IMR-90 (cell line): ENCODE results near the gene OR7D2. TPM values are rescaled to one million over a fixed set of nuclear protein-coding genes. Genes with fewer than 3 reads are reported as not detected.

Source experiments
- ATAC-seq: fragments of 200-7000 bp; cut with Tn5 transposase; 2 replicates; pipeline ENCODE4 v1.9.1; 2020; ENCODE audit warnings: low read depth, mild to moderate bottlenecking, moderate library complexity
- BruUV-seq: library from RNA; stranded (reverse); fragments of 400-500 nt; replicated peaks from 2 replicates; lab custom pipeline; 2021; lab: Mats Ljungman, UMichigan
- CTCF ChIA-PET: fragments of 300-600 bp; formaldehyde crosslinking; extraction: SDS; loops from one replicate; lab custom pipeline; 2021; ENCODE audit warnings: antibody characterized with exemption; lab: Yijun Ruan, JAX
- POLR2A ChIA-PET: fragments of 300-600 bp; sonication (Branson Sonifier 250); formaldehyde crosslinking; loops from one replicate; lab custom pipeline; 2022; ENCODE audit warnings: antibody characterized with exemption; ENCODE audit not compliant: unreplicated experiment; lab: Charles Lee
- DNase-seq: peaks from one replicate; pipeline ENCODE4 v3.0.0; 2013
- H2AFZ ChIP-seq: replicated peaks from 2 replicates; pipeline ENCODE3; 2013; ENCODE audit warnings: low read length, mild to moderate bottlenecking; ENCODE audit not compliant: poor library complexity
- H2AK5ac ChIP-seq: 2 replicates; pipeline ENCODE4 v1.6.1; 2013; ENCODE audit warnings: low read depth, low read length, inconsistent platforms
- H2AK9ac ChIP-seq: replicated peaks from 2 replicates; pipeline ENCODE3; 2013; ENCODE audit warnings: mild to moderate bottlenecking, low read depth, low read length, moderate library complexity; ENCODE audit not compliant: poor library complexity
- H2BK120ac ChIP-seq: 2 replicates; pipeline ENCODE4 v1.6.1; 2013; ENCODE audit warnings: low read depth, low read length, inconsistent platforms
- H2BK15ac ChIP-seq: 3 replicates; pipeline ENCODE4 v1.6.1; 2013; ENCODE audit warnings: low read depth, low read length, inconsistent platforms
- H2BK20ac ChIP-seq: 2 replicates; pipeline ENCODE4 v1.6.1; 2013; ENCODE audit warnings: low read depth, mild to moderate bottlenecking, inconsistent platforms, low read length, moderate library complexity
- H2BK5ac ChIP-seq: 2 replicates; pipeline ENCODE4 v1.6.1; 2013; ENCODE audit warnings: mild to moderate bottlenecking, low read depth, low read length, inconsistent platforms; ENCODE audit not compliant: poor library complexity, severe bottlenecking
- H3K14ac ChIP-seq: replicated peaks from 2 replicates; pipeline ENCODE4 v1.6.1; 2013; ENCODE audit warnings: low read depth, low read length, inconsistent platforms
- H3K18ac ChIP-seq: 2 replicates; pipeline ENCODE4 v1.6.1; 2013; ENCODE audit warnings: low read depth, low read length, control low read depth
- H3K23ac ChIP-seq: 2 replicates; pipeline ENCODE4 v1.6.1; 2013; ENCODE audit warnings: low read depth, low read length, inconsistent platforms
- H3K27ac ChIP-seq: 2 replicates; pipeline ENCODE4 v1.5.1; 2013; ENCODE audit warnings: mild to moderate bottlenecking, control low read depth, low read length; ENCODE audit not compliant: insufficient read depth
- H3K27me3 ChIP-seq: 2 replicates; pipeline ENCODE4 v1.6.1; 2013; ENCODE audit warnings: low read length; ENCODE audit not compliant: control insufficient read depth, insufficient read depth
- H3K36me3 ChIP-seq: 2 replicates; pipeline ENCODE4 v1.6.1; 2013; ENCODE audit warnings: low read length, mixed read lengths; ENCODE audit not compliant: control insufficient read depth, insufficient read depth
- H3K4ac ChIP-seq: 2 replicates; pipeline ENCODE4 v1.6.1; 2013; ENCODE audit warnings: low read depth, low read length, inconsistent platforms
- H3K4me1 ChIP-seq: 2 replicates; pipeline ENCODE4 v1.6.1; 2013; ENCODE audit warnings: low read length, mixed read lengths; ENCODE audit not compliant: control insufficient read depth, insufficient read depth
- H3K4me2 ChIP-seq: 2 replicates; pipeline ENCODE4 v1.6.1; 2013; ENCODE audit warnings: low read depth, mild to moderate bottlenecking, control low read depth, low read length, moderate library complexity
- H3K4me3 ChIP-seq: 2 replicates; pipeline ENCODE4 v1.5.1; 2013; ENCODE audit warnings: low read depth, mild to moderate bottlenecking, control low read depth, low read length, moderate library complexity; ENCODE audit not compliant: insufficient read depth
- H3K56ac ChIP-seq: 2 replicates; pipeline ENCODE4 v1.6.1; 2013; ENCODE audit warnings: low read length, inconsistent platforms; ENCODE audit not compliant: insufficient read depth; ENCODE audit errors: extremely low read depth
- H3K79me1 ChIP-seq, 2 experiments: 2 replicates each; pipeline ENCODE4 v1.6.1; 2013; ENCODE audit warnings: low read length in 2 of 2, inconsistent platforms in 1 of 2, low read depth in 1 of 2
- H3K9ac ChIP-seq: 2 replicates; pipeline ENCODE4 v1.6.1; 2013; ENCODE audit warnings: low read depth, low read length, control low read depth
- H3K9me1 ChIP-seq: 2 replicates; pipeline ENCODE4 v1.6.1; 2013; ENCODE audit warnings: low read length, inconsistent platforms; ENCODE audit not compliant: insufficient read depth
- H3K9me3 ChIP-seq: 2 replicates; pipeline ENCODE4 v1.6.1; 2013; ENCODE audit warnings: low read length; ENCODE audit not compliant: control insufficient read depth, insufficient read depth
- H4K20me1 ChIP-seq: 2 replicates; pipeline ENCODE4 v1.6.1; 2013; ENCODE audit warnings: low read length, inconsistent platforms; ENCODE audit not compliant: insufficient read depth
- H4K5ac ChIP-seq: 2 replicates; pipeline ENCODE4 v1.6.1; 2013; ENCODE audit warnings: mild to moderate bottlenecking, low read depth, low read length, control low read depth
- H4K8ac ChIP-seq, 2 experiments: 2 replicates each; pipeline ENCODE4 v1.6.1; 2013; ENCODE audit warnings: low read depth in 2 of 2, low read length in 2 of 2, control low read depth in 1 of 2, inconsistent platforms in 1 of 2
- H4K91ac ChIP-seq: 2 replicates; pipeline ENCODE4 v1.6.1; 2013; ENCODE audit warnings: low read depth, low read length, inconsistent platforms; ENCODE audit not compliant: insufficient read depth
- BHLHE40 ChIP-seq: fragments of 150-350 bp; IDR thresholded peaks from 2 replicates; pipeline ENCODE4 v1.6.1; 2016; ENCODE audit warnings: mild to moderate bottlenecking, low read depth, low read length
- CEBPB ChIP-seq: IDR thresholded peaks from 2 replicates; pipeline ENCODE4 v1.6.1; 2012; ENCODE audit warnings: low read depth, low read length, improper control_type of control experiment
- CHD1 ChIP-seq: IDR thresholded peaks from 2 replicates; pipeline ENCODE4 v1.6.1; 2012; ENCODE audit warnings: low read depth, low read length, improper control_type of control experiment
- CTCF ChIP-seq: conservative IDR thresholded peaks from 2 replicates; pipeline ENCODE4 v1.5.1; 2012; ENCODE audit warnings: mild to moderate bottlenecking, low read depth, low read length, improper control_type of control experiment
- ELK1 ChIP-seq: fragments of 150-350 bp; IDR thresholded peaks from 2 replicates; pipeline ENCODE4 v1.6.1; 2016; ENCODE audit warnings: low read depth, mild to moderate bottlenecking, low read length, moderate library complexity, borderline replicate concordance
- FOS ChIP-seq: fragments of 150-350 bp; IDR thresholded peaks from 2 replicates; pipeline ENCODE4 v1.6.1; 2016; ENCODE audit warnings: low read depth, low read length
- MAFK ChIP-seq: IDR thresholded peaks from 2 replicates; pipeline ENCODE4 v1.6.1; 2012; ENCODE audit warnings: low read depth, low read length, improper control_type of control experiment
- MAZ ChIP-seq: IDR thresholded peaks from 2 replicates; pipeline ENCODE4 v1.6.1; 2012; ENCODE audit warnings: low read depth, mild to moderate bottlenecking, low read length, improper control_type of control experiment, moderate library complexity, borderline replicate concordance
- MXI1 ChIP-seq: IDR thresholded peaks from 2 replicates; pipeline ENCODE4 v1.6.1; 2012; ENCODE audit warnings: low read depth, mild to moderate bottlenecking, low read length, moderate library complexity, borderline replicate concordance
- NFE2L2 ChIP-seq: fragments of 150-350 bp; IDR thresholded peaks from 2 replicates; pipeline ENCODE4 v1.6.1; 2016; ENCODE audit warnings: low read depth, mild to moderate bottlenecking, low read length
- POLR2A ChIP-seq: IDR thresholded peaks from 2 replicates; pipeline ENCODE4 v1.6.1; 2012; ENCODE audit warnings: mild to moderate bottlenecking, low read depth, low read length
- RAD21 ChIP-seq: IDR thresholded peaks from 2 replicates; pipeline ENCODE4 v1.6.1; 2012; ENCODE audit warnings: low read length, improper control_type of control experiment
- RCOR1 ChIP-seq: IDR thresholded peaks from 2 replicates; pipeline ENCODE4 v1.6.1; 2012; ENCODE audit warnings: mild to moderate bottlenecking, low read length, improper control_type of control experiment; ENCODE audit not compliant: insufficient replicate concordance
- RFX5 ChIP-seq: IDR thresholded peaks from 2 replicates; pipeline ENCODE4 v1.8.0; 2012; ENCODE audit warnings: low read depth, mild to moderate bottlenecking, low read length, moderate library complexity
- SMC3 ChIP-seq: fragments of 150-350 bp; IDR thresholded peaks from 2 replicates; pipeline ENCODE4 v1.6.1; 2016; ENCODE audit warnings: low read depth, mild to moderate bottlenecking, antibody characterized with exemption, low read length, moderate library complexity
- USF2 ChIP-seq: fragments of 150-350 bp; IDR thresholded peaks from 2 replicates; pipeline ENCODE4 v1.6.1; 2017; ENCODE audit warnings: mild to moderate bottlenecking, antibody characterized with exemption, low read length, low read depth
- WGBS, 2 experiments: methylation state at CpG; one replicate each; pipeline versions ENCODE4 v1.1.5 to v1.1.7; 2013; ENCODE audit warnings: missing lambda C conversion rate in 2 of 2; ENCODE audit not compliant: insufficient read length in 1 of 2; ENCODE audit errors: extremely low coverage in 2 of 2; 5-methylcytosine and 5-hydroxymethylcytosine counted together
- dilution Hi-C: fragments of 300-500 bp; cut with HindIII; formaldehyde crosslinking; loops from one replicate; pipeline ENCODE4 v1.14.3; 2018; ENCODE audit warnings: low sequenced_read_pairs; ENCODE audit not compliant: unreplicated experiment
- in situ Hi-C: fragments of 300-500 bp; cut with MboI; formaldehyde crosslinking; loops from 3 replicates; pipeline ENCODE4 v1.14.3; 2019; ENCODE audit warnings: low sequenced_read_pairs, inconsistent platforms, mixed read lengths
- intact Hi-C: fragments of 100-400 bp; cut with micrococcal nuclease; formaldehyde crosslinking; loops from 2 replicates; pipeline ENCODE4 v1.10.0; 2022
- polyA plus RNA-seq, 3 experiments: library from polyadenylated mRNA; depleted of rRNA; stranded (reverse); fragments of >200 nt; gene quantifications; 2 replicates each; pipeline ENCODE4 v1.2.3, GENCODE V29; 2012; ENCODE audit warnings: low replicate concordance in 1 of 3
- total RNA-seq: library from RNA; depleted of rRNA; stranded (reverse); fragments of >200 nt; gene quantifications from 2 replicates; pipeline ENCODE4 v1.2.3, GENCODE V29; 2012

The OR7D2 gene
- total and polyA plus RNA-seq, 2 of the 4 experiments (the other 2 are of a cell fraction) = not detected

- Histone ChIP-seq H3K27ac (no peak overlapping the region), H3K4me3 (no peak overlapping the region), H2BK15ac (no peak overlapping the region), H3K27me3 (no peaks in the 10 kb centered on the region), H3K18ac (no peak overlapping the region), H2BK120ac (no peak overlapping the region), H3K9me1 (no peaks in the 10 kb centered on the region), H3K9me3 (no peaks in the 10 kb centered on the region), H3K4ac (no peak overlapping the region), H4K8ac (no peak overlapping the region), H3K23ac (no peak overlapping the region), H3K4me2 (no peak overlapping the region), H2BK5ac (no peak overlapping the region), H4K5ac (no peak overlapping the region), H3K79me1 (no peaks in the 10 kb centered on the region), H4K91ac (no peak overlapping the region), H3K9ac (no peak overlapping the region), H3K36me3 (no peaks in the 10 kb centered on the region), H4K20me1 (no peaks in the 10 kb centered on the region), H2BK20ac (no peak overlapping the region), H3K4me1 (no peaks in the 10 kb centered on the region), H2AFZ (no peak overlapping the region), H3K56ac (no peak overlapping the region), H3K14ac (no peak overlapping the region), H2AK5ac (no peak overlapping the region), H2AK9ac (no peak overlapping the region)
- DNase-seq = no peak
- CTCF ChIA-PET = no interaction called here
- POLR2A ChIA-PET = no interaction called here
- no CpG with 5 or more reads among the region's 5 CpGs for WGBS, 2 experiments
- no peak for TF ChIP-seq MAZ
- no peak for TF ChIP-seq NFE2L2
- no peak for TF ChIP-seq CHD1
- TF ChIP-seq POLR2A = no peak
- TF ChIP-seq CTCF = no peak
- no peak for TF ChIP-seq MXI1
- no peak for TF ChIP-seq USF2
- no peak for TF ChIP-seq RCOR1
- TF ChIP-seq CEBPB = no peak
- TF ChIP-seq ELK1 = no peak
- TF ChIP-seq MAFK = no peak
- no peak for TF ChIP-seq RAD21
- TF ChIP-seq RFX5 = no peak
- TF ChIP-seq FOS = no peak
- TF ChIP-seq BHLHE40 = no peak
- no peak for TF ChIP-seq SMC3
- no TSS peak for BruUV-seq
- no peak for ATAC-seq
- in situ Hi-C loops = loop anchor here (10.0 to 25.0 kb wide), 2 partner anchors 662 to 930 kb away; no protein-coding TSS in a partner anchor
- dilution Hi-C loops = no loop called here
- intact Hi-C loops = no loop called here
Measured at GRCh38 chr19:9132422-9132821, 46.4 kb upstream of the OR7D2 start.
